Activated T-cell treated with anti-CD3 and anti-CD28 coated beads, Interleukin-2, amount 50 U/mL, for 24 hours (primary cell): ENCODE measurements around the gene MEGF9.
"Not testable (repeated sequence)": the region's sequence is repeated elsewhere in the genome, so short reads cannot be mapped to it uniquely, and the experiment has no call there.

Experiments
- DNase-seq: peaks from one replicate; pipeline ENCODE4 v3.0.0-alpha.2; 2020
- H3K27ac Mint-ChIP-seq: 2 replicates; pipeline ENCODE4 v1.8.0; 2020; ENCODE audit warnings: mild to moderate bottlenecking, mixed read lengths
- H3K27me3 Mint-ChIP-seq: 2 replicates; pipeline ENCODE4 v1.8.0; 2020; ENCODE audit warnings: mixed read lengths
- H3K36me3 Mint-ChIP-seq: 2 replicates; pipeline ENCODE4 v1.8.0; 2020; ENCODE audit warnings: low read depth, mixed read lengths
- H3K4me1 Mint-ChIP-seq: 2 replicates; pipeline ENCODE4 v1.8.0; 2020; ENCODE audit warnings: low read depth, mixed read lengths
- H3K4me3 Mint-ChIP-seq: 2 replicates; pipeline ENCODE4 v1.8.0; 2020; ENCODE audit warnings: mild to moderate bottlenecking, moderate library complexity, mixed read lengths
- H3K9me3 Mint-ChIP-seq: 2 replicates; pipeline ENCODE4 v1.8.0; 2020; ENCODE audit warnings: mixed read lengths

MEGF9 gene

DNA sequence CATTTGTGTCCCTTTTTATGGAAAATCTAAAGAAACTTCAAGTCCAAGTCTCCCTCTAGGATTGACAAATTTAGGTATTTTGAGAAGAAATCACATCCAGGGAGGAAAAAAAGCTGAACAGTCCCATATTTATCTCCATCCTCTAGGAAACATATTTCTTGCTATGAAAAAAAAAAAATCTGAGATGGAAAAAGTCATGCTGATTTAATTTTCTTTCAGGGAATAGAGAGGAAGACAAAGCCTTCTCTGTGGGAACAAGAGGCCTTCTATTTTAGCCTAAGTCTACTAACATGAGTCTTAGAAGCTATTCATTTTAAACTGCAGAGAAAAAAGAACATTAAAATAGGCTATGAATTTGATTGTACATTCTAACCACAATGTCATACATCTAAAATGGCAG is 71.2 kb downstream of the MEGF9 start:
- Mint-ChIP-seq H3K36me3 (peaks cover 6% of the 10 kb centered on the region), H3K4me1 (no peaks in the 10 kb centered on the region), H3K27me3 (no peaks in the 10 kb centered on the region), H3K9me3 (peaks cover 3% of the 10 kb centered on the region), H3K27ac (no peak overlapping the region), H3K4me3 (no peak overlapping the region)
- DNase-seq: no peak

DNA sequence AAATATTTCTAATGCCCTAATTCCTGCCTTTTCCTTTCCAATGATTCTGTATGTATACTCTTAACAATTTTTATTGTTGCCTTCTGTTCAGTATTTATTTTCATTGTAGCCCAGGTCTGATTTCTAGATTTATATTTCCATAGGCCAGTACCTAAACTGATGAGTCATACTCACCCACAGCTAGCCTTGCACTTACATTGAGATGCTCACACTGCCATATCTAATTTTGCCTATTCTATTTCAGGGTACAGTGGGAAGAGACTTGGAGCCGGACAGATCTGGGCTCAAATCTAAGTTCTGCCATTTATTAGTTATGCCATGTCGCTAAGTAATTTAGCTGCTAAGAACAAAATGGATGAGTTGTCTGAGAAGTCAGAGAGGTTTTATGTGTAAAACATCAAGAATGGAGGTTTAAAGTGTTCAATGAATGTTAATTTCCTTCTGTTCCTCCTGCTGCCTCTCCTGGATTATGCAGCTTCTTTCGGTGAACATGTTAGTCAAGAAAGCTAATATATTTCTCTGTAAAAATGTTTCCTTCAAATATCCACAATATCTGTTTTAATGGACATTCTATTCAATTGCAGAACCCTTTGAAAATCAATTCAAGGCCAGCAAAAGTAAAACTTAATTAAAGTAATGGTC is 72.0 kb downstream of the MEGF9 start:
- Mint-ChIP-seq H3K27ac (no peak overlapping the region), H3K36me3 (peaks cover 6% of the 10 kb centered on the region)
- no peak for DNase-seq

DNA sequence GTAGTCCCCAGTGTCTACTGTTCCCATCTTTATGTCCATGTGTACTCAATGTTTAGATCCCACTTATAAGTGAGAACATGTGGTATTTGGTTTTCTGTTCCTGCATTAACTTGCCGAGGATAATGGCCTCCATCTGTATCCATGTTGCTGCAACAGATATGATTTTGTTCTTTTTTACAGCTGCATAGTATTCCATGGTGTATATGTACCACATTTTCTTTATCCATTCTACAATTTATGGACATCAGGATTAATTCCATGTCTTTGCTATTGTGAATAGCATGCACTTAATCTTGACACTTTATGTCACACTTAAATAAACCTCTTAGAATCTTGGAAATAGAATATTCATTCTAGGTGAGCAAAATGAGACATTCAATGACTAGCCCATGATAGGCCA is 73.4 kb downstream of the MEGF9 start:
- not testable (repeated sequence) for H3K27me3 Mint-ChIP-seq, H3K9me3 Mint-ChIP-seq, DNase-seq, H3K4me3 Mint-ChIP-seq, H3K27ac Mint-ChIP-seq, H3K4me1 Mint-ChIP-seq
- peaks cover 14% of the 10 kb centered on the region for H3K36me3 Mint-ChIP-seq

More for the DNA sequence above, 72.0 kb downstream of the MEGF9 start:
- peaks cover 3% of the 10 kb centered on the region for H3K9me3 Mint-ChIP-seq
- no peaks in the 10 kb centered on the region for H3K4me1 Mint-ChIP-seq
- no peak overlapping the region for H3K4me3 Mint-ChIP-seq
- no peaks in the 10 kb centered on the region for H3K27me3 Mint-ChIP-seq

- no peak for DNase-seq
- peaks cover 16% of the 10 kb centered on the region for H3K36me3 Mint-ChIP-seq
- H3K27ac Mint-ChIP-seq: no peak overlapping the region
- no peaks in the 10 kb centered on the region for H3K4me1 Mint-ChIP-seq
- no peak overlapping the region for H3K4me3 Mint-ChIP-seq
- no peaks in the 10 kb centered on the region for H3K27me3 Mint-ChIP-seq
- peaks cover 12% of the 10 kb centered on the region for H3K9me3 Mint-ChIP-seq
Measured at GRCh38 chr9:120640380-120640779, 73.9 kb downstream of the MEGF9 start.

- DNase-seq: no peak
- H3K27ac Mint-ChIP-seq: no peak overlapping the region
- H3K4me1 Mint-ChIP-seq: no peaks in the 10 kb centered on the region
- H3K27me3 Mint-ChIP-seq: no peaks in the 10 kb centered on the region
- H3K9me3 Mint-ChIP-seq: peaks cover 18% of the 10 kb centered on the region
- no peak overlapping the region for H3K4me3 Mint-ChIP-seq
- peaks cover 22% of the 10 kb centered on the region for H3K36me3 Mint-ChIP-seq
Measured at GRCh38 chr9:120637919-120638318, 76.4 kb downstream of the MEGF9 start.

DNA sequence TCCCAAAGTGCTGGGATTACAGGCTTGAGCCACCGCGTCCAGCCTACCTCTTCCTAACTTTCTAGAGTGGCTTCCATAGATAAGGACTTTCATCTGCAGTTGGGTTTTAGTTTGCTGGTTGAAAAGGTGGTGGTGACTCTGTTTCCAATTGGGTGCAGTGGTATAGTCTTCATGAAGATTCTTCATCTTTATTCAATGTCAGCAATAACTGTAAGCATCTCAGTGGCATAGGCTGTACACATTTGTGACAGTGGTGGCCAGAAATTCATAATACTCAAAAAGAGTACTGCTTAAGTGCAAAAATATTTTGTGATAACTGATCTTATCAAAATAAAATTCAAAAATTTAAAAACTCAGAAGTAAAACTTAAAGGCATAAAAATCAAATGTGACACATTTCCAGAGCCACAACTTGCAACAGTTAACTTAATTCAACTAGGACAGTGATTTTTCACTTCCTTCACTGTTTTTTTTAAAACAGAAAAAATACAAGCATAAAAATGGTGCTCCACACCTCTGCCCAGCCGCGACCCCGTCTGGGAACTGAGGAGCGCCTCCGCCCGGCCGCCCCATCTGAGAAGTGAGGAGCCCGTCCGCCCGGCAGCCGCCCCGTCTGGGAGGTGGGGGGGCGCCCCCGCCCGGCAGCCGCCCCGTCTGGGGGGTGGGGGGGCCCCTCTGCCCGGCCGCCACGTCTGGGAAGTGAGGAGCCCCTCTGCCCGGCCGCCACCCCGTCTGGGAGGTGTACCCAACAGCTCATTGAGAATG is 77.9 kb downstream of the MEGF9 start:
- Mint-ChIP-seq H3K27ac (no peak overlapping the region), H3K9me3 (peaks cover 18% of the 10 kb centered on the region), H3K36me3 (peaks cover 22% of the 10 kb centered on the region), H3K27me3 (no peaks in the 10 kb centered on the region), H3K4me3 (no peak overlapping the region), H3K4me1 (no peaks in the 10 kb centered on the region)
- no peak for DNase-seq

DNA sequence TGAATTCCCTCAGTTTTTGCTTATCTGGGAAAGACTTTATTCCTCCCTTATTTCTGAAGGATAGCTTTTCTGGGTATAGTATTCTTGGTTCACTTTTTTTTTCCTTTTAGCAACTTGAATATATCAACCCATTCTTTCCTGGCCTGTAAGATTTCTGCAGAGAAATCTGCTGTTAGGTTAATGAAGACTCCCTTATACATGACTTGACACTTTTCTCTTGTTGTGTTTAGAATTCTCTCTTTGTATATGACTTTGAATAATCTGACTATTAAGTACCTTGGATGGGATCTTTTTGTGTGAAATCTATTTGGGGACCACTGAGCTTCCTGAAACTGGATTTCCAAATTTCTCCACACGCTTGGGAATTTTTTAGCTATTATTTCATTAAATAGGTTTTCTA is 79.3 kb downstream of the MEGF9 start:
- H3K27ac Mint-ChIP-seq: no peak overlapping the region
- no peak overlapping the region for H3K4me3 Mint-ChIP-seq
- DNase-seq: no peak

GRCh38 chr9:120630333-120630732 is 83.9 kb downstream of the MEGF9 start:
- Mint-ChIP-seq H3K9me3 (peaks cover 6% of the 10 kb centered on the region), H3K27ac (no peak overlapping the region), H3K4me1 (peaks cover 7% of the 10 kb centered on the region), H3K36me3 (peaks cover 6% of the 10 kb centered on the region), H3K27me3 (no peaks in the 10 kb centered on the region), H3K4me3 (no peak overlapping the region)
- DNase-seq: no peak

More for the DNA sequence above, 79.3 kb downstream of the MEGF9 start:
- Mint-ChIP-seq H3K36me3 (peaks cover 20% of the 10 kb centered on the region), H3K27me3 (no peaks in the 10 kb centered on the region), H3K9me3 (peaks cover 15% of the 10 kb centered on the region), H3K4me1 (no peaks in the 10 kb centered on the region)

DNA sequence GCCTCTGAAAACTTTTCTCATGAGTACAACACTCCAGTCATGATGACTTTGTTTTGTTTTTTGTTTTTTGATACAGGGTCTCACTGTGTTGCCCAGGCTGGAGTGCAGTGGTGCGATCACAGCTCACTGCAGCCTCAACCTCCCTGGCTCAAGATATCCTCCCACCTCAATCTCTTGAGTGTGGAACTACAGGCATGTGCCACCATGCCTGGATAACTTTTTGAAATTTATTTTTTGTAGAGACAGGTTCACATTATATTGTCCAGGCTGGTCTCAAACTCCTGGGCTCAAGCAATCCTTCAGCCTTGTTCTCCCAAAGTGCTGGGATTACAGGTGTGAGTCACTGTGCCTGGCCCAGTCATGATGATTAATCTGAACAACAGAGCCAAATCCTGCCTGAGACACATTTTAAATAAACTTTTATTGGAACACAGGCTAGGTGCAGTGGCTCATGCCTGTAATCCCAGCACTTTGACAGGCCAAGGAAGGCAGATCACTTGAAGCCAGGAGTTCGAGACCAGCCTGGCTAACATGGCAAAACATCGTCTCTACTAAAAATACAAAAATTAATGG is 85.3 kb downstream of the MEGF9 start:
- not testable (repeated sequence) for H3K27me3 Mint-ChIP-seq, H3K9me3 Mint-ChIP-seq, H3K36me3 Mint-ChIP-seq, H3K4me3 Mint-ChIP-seq, DNase-seq, H3K27ac Mint-ChIP-seq
- peaks cover 11% of the 10 kb centered on the region for H3K4me1 Mint-ChIP-seq

GRCh38 chr9:120628207-120628924 is 85.9 kb downstream of the MEGF9 start:
- Mint-ChIP-seq H3K4me3 (no peak overlapping the region), H3K27ac (no peak overlapping the region), H3K36me3 (no peaks in the 10 kb centered on the region), H3K4me1 (peaks cover 11% of the 10 kb centered on the region), H3K27me3 (no peaks in the 10 kb centered on the region), H3K9me3 (no peaks in the 10 kb centered on the region)
- DNase-seq: no peak

GRCh38 chr9:120627073-120627472 is 87.2 kb downstream of the MEGF9 start:
- Mint-ChIP-seq H3K27ac (no peak overlapping the region), H3K4me1 (peaks cover 11% of the 10 kb centered on the region)
- no peak for DNase-seq

DNA sequence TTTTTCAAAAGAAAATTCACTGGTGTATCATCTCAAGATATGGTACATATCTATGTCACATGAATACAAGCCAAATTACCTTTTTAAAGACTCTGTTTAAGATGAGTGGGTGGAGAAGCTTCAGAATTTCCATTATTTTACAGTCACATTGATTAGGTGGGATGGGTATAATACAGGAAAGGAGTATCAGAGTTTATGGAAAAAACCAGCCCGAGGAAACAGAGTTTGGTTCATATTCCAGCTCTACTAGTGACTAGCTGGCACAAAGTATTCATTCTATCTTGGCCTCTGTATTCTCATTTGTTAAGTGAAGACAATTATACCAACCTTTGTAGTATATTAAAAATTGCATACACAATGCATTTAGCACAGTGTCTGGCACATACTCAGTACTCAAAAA is 87.8 kb downstream of the MEGF9 start:
- Mint-ChIP-seq H3K27ac (no peak overlapping the region), H3K9me3 (no peaks in the 10 kb centered on the region), H3K36me3 (peaks cover 1% of the 10 kb centered on the region), H3K27me3 (no peaks in the 10 kb centered on the region), H3K4me3 (no peak overlapping the region), H3K4me1 (peaks cover 11% of the 10 kb centered on the region)
- no peak for DNase-seq

More at GRCh38 chr9:120627073-120627472, 87.2 kb downstream of the MEGF9 start:
- H3K4me3 Mint-ChIP-seq: no peak overlapping the region
- no peaks in the 10 kb centered on the region for H3K27me3 Mint-ChIP-seq
- H3K9me3 Mint-ChIP-seq: no peaks in the 10 kb centered on the region
- H3K36me3 Mint-ChIP-seq: peaks cover 1% of the 10 kb centered on the region

DNA sequence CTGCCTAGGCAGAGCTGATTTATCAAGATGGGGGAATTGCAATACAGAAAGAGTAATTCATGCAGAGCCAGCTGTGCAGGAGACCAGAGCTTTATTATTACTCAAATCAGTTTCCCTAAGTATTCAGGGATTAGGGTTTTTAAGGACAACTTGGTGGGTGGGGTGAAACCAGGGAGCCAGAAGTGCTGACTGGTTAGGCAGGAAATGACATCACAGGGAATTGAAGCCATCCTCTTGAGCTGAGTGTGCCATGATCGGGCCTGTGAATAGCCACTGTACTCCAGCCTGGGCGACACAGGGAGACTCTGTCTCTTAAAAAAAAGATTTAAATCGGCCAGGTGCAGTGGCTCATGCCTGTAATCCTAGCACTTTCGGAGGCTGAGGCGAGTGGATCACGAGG is 89.0 kb downstream of the MEGF9 start:
- H3K9me3 Mint-ChIP-seq: no peaks in the 10 kb centered on the region
- peaks cover 12% of the 10 kb centered on the region for H3K4me1 Mint-ChIP-seq
- DNase-seq: no peak
- H3K27me3 Mint-ChIP-seq: no peaks in the 10 kb centered on the region
- no peak overlapping the region for H3K4me3 Mint-ChIP-seq
- H3K36me3 Mint-ChIP-seq: peaks cover 1% of the 10 kb centered on the region
- peak overlapping the region; percentile 47 for H3K27ac Mint-ChIP-seq

- Mint-ChIP-seq H3K27me3 (no peaks in the 10 kb centered on the region), H3K27ac (no peak overlapping the region), H3K36me3 (peaks cover 3% of the 10 kb centered on the region), H3K9me3 (no peaks in the 10 kb centered on the region), H3K4me1 (peaks cover 16% of the 10 kb centered on the region), H3K4me3 (no peak overlapping the region)
- no peak for DNase-seq
Measured at GRCh38 chr9:120622790-120623189, 91.5 kb downstream of the MEGF9 start.
